ENCODE data around the gene TRIM42.

TRIM42 gene

DNA sequence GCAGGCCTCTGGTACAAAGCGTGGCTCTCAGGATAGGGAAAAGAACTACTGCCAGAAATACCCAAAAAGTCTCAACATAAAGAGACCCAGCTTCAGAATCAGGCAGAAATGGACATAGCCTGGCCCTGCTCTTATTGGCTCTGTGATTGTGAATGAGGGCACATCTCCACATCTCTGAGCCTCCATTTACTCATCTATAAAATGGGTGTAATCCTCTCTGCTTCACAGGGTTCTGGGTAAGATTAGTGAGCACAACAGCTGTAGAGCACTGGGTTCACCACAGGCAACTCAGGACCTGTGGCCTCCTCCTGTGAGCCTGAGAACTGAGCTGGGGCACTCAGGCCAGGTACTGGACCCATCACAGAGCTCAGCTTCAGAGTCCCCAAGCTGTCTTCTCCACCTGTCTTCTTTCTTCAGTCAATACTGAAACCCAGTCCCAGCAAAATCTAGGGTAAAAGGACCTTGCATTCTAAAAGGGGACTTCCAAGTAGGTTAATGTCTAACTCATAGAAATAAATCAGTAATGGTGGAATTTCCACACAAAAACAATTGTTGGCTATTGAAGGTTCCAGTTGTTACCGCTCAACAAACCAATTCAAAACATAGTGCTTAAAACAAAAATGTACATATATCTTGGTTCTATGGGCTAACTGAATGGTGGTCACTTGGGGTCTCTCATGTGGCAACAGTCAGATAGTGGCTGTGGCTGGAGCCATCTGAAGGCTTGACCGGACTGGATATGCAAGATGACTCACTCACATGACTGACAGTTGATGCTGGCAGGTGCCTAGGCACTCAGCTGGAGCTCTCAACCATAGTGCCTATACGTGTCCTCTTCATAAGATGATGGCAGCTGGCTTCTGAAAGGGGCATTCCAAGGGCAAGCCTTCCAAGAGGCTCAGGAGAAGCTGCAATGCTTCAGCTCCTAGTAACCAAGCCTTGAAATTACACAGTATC, 47.3 kb downstream of the TRIM42 start:
- H3K9me3 ChIP-seq (ENCODE audit: control insufficient read depth, low read length): no peaks in the 10 kb centered on the region
- H3K4me3 ChIP-seq (ENCODE audit: insufficient read depth, low read depth, low read length, poor library complexity, severe bottlenecking): no peak overlapping the region
- H3K27ac ChIP-seq (ENCODE audit: insufficient read depth, low read length, poor library complexity, severe bottlenecking): no peak overlapping the region
- H3K4me1 ChIP-seq (ENCODE audit: control insufficient read depth, insufficient read depth, low read length, poor library complexity, severe bottlenecking): no peaks in the 10 kb centered on the region
- DNase-seq: no peak
- no peaks in the 10 kb centered on the region for H3K36me3 ChIP-seq (ENCODE audit: control insufficient read depth, insufficient read depth, low read length)
- no peaks in the 10 kb centered on the region for H3K27me3 ChIP-seq (replicated peaks; ENCODE audit: control insufficient read depth, insufficient read depth, low read length, poor library complexity, severe bottlenecking)

DNA sequence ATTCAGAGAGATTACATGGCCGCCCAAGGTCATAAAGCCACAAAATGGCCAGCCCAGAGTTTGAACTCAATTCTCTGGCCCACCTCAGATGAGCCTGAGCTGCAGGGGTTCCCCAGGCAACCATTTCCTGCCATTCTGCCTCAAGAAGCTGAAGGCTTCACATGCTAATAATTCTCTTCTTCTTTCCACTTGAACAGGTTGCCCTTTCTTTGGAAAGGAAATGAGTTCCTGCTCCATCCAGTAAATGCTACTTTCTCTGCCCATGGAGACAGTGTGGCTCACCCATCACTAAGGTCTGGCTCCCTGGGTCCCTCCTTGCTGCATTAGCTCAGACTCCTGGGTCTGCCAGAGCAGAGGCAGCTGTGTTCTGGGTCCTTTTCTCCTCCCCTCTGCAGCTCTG, 48.2 kb downstream of the TRIM42 start:
- H3K4me3 ChIP-seq (ENCODE audit: insufficient read depth, low read depth, low read length, poor library complexity, severe bottlenecking): no peak overlapping the region
- H3K9me3 ChIP-seq (ENCODE audit: control insufficient read depth, low read length): no peaks in the 10 kb centered on the region
- H3K4me1 ChIP-seq (ENCODE audit: control insufficient read depth, insufficient read depth, low read length, poor library complexity, severe bottlenecking): no peaks in the 10 kb centered on the region
- no peaks in the 10 kb centered on the region for H3K27me3 ChIP-seq (replicated peaks; ENCODE audit: control insufficient read depth, insufficient read depth, low read length, poor library complexity, severe bottlenecking)
- H3K27ac ChIP-seq (ENCODE audit: insufficient read depth, low read length, poor library complexity, severe bottlenecking): no peak overlapping the region
- DNase-seq: no peak
- no peaks in the 10 kb centered on the region for H3K36me3 ChIP-seq (ENCODE audit: control insufficient read depth, insufficient read depth, low read length)

DNA sequence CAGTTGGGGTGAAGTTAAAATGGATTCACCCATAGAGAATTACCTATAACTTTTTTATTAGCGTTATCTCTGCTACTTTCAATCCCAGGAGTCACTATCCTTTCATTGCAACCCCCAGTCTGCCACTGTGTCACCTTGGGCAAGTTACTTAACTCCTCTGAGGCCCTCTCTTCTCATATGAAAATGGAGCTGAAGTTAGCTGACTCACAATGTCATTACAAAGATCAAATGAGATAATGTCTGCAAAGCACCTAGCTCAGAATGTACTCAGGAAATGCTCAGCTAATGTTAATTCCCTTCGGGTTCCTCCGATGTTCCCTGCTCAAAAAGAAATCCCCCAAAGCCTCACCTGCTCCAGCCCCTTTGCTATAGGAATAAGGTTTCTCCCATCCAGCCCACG, 50.0 kb downstream of the TRIM42 start:
- no peaks in the 10 kb centered on the region for H3K4me1 ChIP-seq (ENCODE audit: control insufficient read depth, insufficient read depth, low read length, poor library complexity, severe bottlenecking)
- no peak overlapping the region for H3K4me3 ChIP-seq (ENCODE audit: insufficient read depth, low read depth, low read length, poor library complexity, severe bottlenecking)
- H3K27ac ChIP-seq (ENCODE audit: insufficient read depth, low read length, poor library complexity, severe bottlenecking): no peak overlapping the region
- H3K36me3 ChIP-seq (ENCODE audit: control insufficient read depth, insufficient read depth, low read length): no peaks in the 10 kb centered on the region
- H3K9me3 ChIP-seq (ENCODE audit: control insufficient read depth, low read length): no peaks in the 10 kb centered on the region
- no peaks in the 10 kb centered on the region for H3K27me3 ChIP-seq (replicated peaks; ENCODE audit: control insufficient read depth, insufficient read depth, low read length, poor library complexity, severe bottlenecking)
- DNase-seq: no peak

DNA sequence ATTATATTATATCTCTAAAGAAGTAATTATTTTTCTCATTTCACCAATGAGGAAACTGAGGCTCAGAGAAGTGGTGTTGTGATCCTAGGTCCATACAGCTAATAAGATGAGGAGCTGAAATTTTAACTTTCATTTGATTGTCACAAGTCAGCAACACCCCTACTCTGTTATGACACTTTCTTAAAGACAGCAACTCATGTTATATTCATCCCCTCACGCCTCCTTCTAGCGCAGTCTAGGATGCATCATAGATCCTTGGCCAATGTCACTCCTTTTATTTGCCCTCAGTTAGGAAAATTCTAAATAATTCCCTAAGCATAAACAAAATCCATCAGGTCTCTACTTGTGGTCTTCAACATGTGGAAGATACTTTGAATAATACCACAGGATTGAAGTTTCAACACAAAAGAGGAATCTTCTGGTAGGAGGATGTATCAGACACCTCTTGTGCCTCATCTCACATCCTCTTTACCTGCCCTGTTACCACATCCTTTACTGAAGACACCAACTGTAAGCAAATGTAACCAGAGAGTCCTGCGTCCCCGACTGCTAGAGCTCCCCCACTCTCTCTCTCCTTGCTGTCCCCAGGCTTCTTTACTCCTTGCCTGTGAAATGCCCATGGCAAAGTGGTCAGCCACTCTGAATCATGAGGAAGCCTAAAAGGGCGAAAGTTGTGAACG, 53.7 kb downstream of the TRIM42 start:
- Histone ChIP-seq H3K4me1 (ENCODE audit: control insufficient read depth, insufficient read depth, low read length, poor library complexity, severe bottlenecking) (no peaks in the 10 kb centered on the region), H3K27ac (ENCODE audit: insufficient read depth, low read length, poor library complexity, severe bottlenecking) (no peak overlapping the region), H3K4me3 (ENCODE audit: insufficient read depth, low read depth, low read length, poor library complexity, severe bottlenecking) (no peak overlapping the region), H3K36me3 (ENCODE audit: control insufficient read depth, insufficient read depth, low read length) (no peaks in the 10 kb centered on the region), H3K27me3 (replicated peaks; ENCODE audit: control insufficient read depth, insufficient read depth, low read length, poor library complexity, severe bottlenecking) (no peaks in the 10 kb centered on the region), H3K9me3 (ENCODE audit: control insufficient read depth, low read length) (no peaks in the 10 kb centered on the region)
- no peak for DNase-seq

DNA sequence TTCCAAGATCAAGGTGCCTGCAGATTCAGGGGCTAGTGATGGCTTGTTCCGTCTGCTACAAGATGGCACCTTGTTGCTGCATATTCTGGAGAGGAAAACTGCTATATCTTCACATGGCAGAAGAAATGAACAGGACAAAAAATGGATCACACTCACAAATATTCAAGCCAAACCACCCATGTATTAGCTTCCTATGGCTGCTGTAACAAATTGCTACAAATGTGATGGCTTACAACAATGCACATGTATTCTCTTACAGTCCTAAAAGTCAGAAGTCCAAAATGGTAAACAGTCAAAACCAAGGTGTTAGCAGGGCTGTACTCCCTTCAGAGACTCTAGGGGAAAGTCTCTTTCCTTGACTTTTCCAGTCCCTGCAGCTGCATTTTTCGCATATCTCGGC, 55.8 kb downstream of the TRIM42 start:
- H3K36me3 ChIP-seq (ENCODE audit: control insufficient read depth, insufficient read depth, low read length): no peaks in the 10 kb centered on the region
- H3K27ac ChIP-seq (ENCODE audit: insufficient read depth, low read length, poor library complexity, severe bottlenecking): no peak overlapping the region
- H3K4me3 ChIP-seq (ENCODE audit: insufficient read depth, low read depth, low read length, poor library complexity, severe bottlenecking): no peak overlapping the region
- DNase-seq: no peak
- peaks cover 3% of the 10 kb centered on the region for H3K27me3 ChIP-seq (replicated peaks; ENCODE audit: control insufficient read depth, insufficient read depth, low read length, poor library complexity, severe bottlenecking)
- H3K9me3 ChIP-seq (ENCODE audit: control insufficient read depth, low read length): no peaks in the 10 kb centered on the region
- H3K4me1 ChIP-seq (ENCODE audit: control insufficient read depth, insufficient read depth, low read length, poor library complexity, severe bottlenecking): no peaks in the 10 kb centered on the region

DNA sequence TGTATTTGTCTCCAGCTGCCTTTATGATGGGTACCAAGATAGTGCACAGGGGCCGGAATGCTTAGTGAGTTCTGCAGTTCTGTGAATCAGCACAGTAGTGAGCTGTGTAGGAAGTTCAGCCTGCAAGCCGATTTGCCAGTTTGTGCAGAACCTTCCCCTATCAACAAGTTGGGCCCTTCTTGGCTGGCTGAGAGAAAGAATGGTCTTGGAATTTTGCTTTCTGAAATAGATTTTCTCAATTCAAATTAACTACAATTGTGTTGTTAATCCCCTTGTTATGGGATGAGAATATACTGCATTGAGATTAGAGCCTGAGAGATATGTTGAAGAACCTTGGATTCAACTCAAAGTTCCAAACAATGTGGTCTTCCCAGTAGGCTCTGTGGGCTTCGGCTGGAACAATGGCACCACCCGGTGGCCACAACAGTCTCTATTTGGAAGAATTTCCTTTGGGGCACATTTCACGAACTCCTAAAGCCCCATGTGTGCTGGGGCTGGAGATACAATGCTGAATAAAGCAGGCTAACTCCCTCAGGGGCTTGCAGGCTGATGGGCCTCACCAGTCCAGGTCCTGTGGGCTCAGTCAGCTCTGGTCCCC, 59.1 kb downstream of the TRIM42 start:
- no peak for DNase-seq
- H3K4me1 ChIP-seq (ENCODE audit: control insufficient read depth, insufficient read depth, low read length, poor library complexity, severe bottlenecking): no peaks in the 10 kb centered on the region
- no peaks in the 10 kb centered on the region for H3K36me3 ChIP-seq (ENCODE audit: control insufficient read depth, insufficient read depth, low read length)
- no peaks in the 10 kb centered on the region for H3K9me3 ChIP-seq (ENCODE audit: control insufficient read depth, low read length)
- H3K4me3 ChIP-seq (ENCODE audit: insufficient read depth, low read depth, low read length, poor library complexity, severe bottlenecking): no peak overlapping the region
- H3K27me3 ChIP-seq (replicated peaks; ENCODE audit: control insufficient read depth, insufficient read depth, low read length, poor library complexity, severe bottlenecking): peaks cover 3% of the 10 kb centered on the region
- H3K27ac ChIP-seq (ENCODE audit: insufficient read depth, low read length, poor library complexity, severe bottlenecking): no peak overlapping the region

DNA sequence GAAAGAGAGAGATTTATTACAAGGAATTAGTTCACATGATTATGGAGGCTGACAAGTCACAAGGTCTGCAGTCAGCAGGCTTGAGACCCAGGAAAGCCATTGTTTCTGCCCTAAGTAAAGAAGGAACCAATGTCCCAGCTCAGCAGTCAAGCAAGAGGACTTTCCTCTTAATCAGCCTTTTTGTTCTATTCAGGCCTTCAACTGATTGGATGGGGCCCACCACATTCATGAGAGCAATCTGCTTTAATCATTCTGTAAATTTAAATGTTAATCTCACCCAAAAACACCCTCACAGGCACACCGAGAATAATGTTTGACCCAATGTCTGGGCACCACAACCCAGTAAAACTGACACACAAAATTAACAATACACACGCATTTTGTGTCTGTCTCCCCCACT, 64.3 kb downstream of the TRIM42 start:
- Histone ChIP-seq H3K9me3 (ENCODE audit: control insufficient read depth, low read length) (no peaks in the 10 kb centered on the region), H3K36me3 (ENCODE audit: control insufficient read depth, insufficient read depth, low read length) (no peaks in the 10 kb centered on the region), H3K27me3 (replicated peaks; ENCODE audit: control insufficient read depth, insufficient read depth, low read length, poor library complexity, severe bottlenecking) (peaks cover 3% of the 10 kb centered on the region), H3K4me1 (ENCODE audit: control insufficient read depth, insufficient read depth, low read length, poor library complexity, severe bottlenecking) (no peaks in the 10 kb centered on the region), H3K27ac (ENCODE audit: insufficient read depth, low read length, poor library complexity, severe bottlenecking) (no peak overlapping the region), H3K4me3 (ENCODE audit: insufficient read depth, low read depth, low read length, poor library complexity, severe bottlenecking) (no peak overlapping the region)
- DNase-seq: no peak

DNA sequence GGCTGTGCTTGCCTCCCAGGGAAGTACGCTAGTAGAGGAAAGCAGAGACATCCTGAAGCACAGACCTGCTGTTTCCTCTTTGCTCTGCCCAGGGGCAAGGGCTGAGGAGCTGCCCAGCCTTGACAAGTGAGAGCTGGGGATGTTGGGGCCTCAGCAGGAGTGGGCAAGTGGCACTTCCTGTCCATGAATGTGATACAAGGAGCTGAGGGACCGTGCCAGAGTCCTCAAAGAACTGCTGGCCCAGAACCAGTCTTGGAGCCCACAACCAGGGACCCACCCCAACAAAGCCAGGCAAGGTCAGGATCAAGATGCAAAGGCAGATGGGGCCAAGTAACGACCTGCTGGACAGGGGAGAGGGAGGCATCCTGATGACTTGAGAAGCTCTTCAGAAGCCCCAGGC, 70.3 kb downstream of the TRIM42 start:
- no peaks in the 10 kb centered on the region for H3K4me1 ChIP-seq (ENCODE audit: control insufficient read depth, insufficient read depth, low read length, poor library complexity, severe bottlenecking)
- no peaks in the 10 kb centered on the region for H3K36me3 ChIP-seq (ENCODE audit: control insufficient read depth, insufficient read depth, low read length)
- H3K4me3 ChIP-seq (ENCODE audit: insufficient read depth, low read depth, low read length, poor library complexity, severe bottlenecking): no peak overlapping the region
- no peaks in the 10 kb centered on the region for H3K27me3 ChIP-seq (replicated peaks; ENCODE audit: control insufficient read depth, insufficient read depth, low read length, poor library complexity, severe bottlenecking)
- H3K9me3 ChIP-seq (ENCODE audit: control insufficient read depth, low read length): no peaks in the 10 kb centered on the region
- DNase-seq: no peak
- H3K27ac ChIP-seq (ENCODE audit: insufficient read depth, low read length, poor library complexity, severe bottlenecking): no peak overlapping the region

DNA sequence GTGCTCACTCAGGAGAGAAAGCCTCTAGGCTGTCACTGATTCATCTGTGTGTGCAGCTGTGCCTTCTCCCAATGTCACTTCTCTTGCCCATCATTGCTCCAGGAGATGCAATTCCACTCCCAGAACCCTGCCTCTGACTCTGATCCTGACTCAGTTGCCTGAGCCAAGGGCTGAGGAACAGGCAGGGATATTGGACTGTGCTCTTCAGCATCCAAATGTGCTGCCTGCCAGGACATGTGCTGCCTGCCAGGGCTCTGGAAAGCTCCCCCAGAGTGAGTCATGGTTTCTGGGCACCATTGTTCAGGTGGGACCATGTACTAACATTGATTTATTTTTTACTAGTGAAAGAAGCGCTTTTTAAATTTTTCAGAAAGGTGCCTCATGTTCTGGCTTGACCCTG, 71.0 kb downstream of the TRIM42 start:
- Histone ChIP-seq H3K9me3 (ENCODE audit: control insufficient read depth, low read length) (no peaks in the 10 kb centered on the region), H3K4me3 (ENCODE audit: insufficient read depth, low read depth, low read length, poor library complexity, severe bottlenecking) (no peak overlapping the region), H3K36me3 (ENCODE audit: control insufficient read depth, insufficient read depth, low read length) (no peaks in the 10 kb centered on the region), H3K27ac (ENCODE audit: insufficient read depth, low read length, poor library complexity, severe bottlenecking) (no peak overlapping the region), H3K4me1 (ENCODE audit: control insufficient read depth, insufficient read depth, low read length, poor library complexity, severe bottlenecking) (no peaks in the 10 kb centered on the region), H3K27me3 (replicated peaks; ENCODE audit: control insufficient read depth, insufficient read depth, low read length, poor library complexity, severe bottlenecking) (no peaks in the 10 kb centered on the region)
- no peak for DNase-seq
